ENCODE data around the gene TPI1.

TPI1 gene

GRCh38 chr12:6824901-6825381, 42.4 kb upstream of the TPI1 start:
- ChIA-PET CTCF (interaction anchor here (0.6 to 17.9 kb wide), 31 partner anchors 8 to 274 kb away, joined by 3 to 316 read pairs (median 6); partner anchors contain the start of genes CDCA3, COPS7A, GNB3 and MLF2), POLR2A (interaction anchor here (0.7 to 2.0 kb wide), 2 partner anchors 72 to 74 kb away, joined by 3 to 10 read pairs; partner anchors contain the start of gene MLF2)
- peak overlapping the region; percentile 48 for H3K4me3 ChIP-seq (ENCODE audit: low read depth, low read length)
- DNase-seq (ENCODE audit: low read depth, low spot score): no peak
- TF ChIP-seq CTCF (IDR thresholded peaks at IDR 0.05; ENCODE audit: insufficient read depth, low read length, missing control alignments): no peak

- peak overlapping the region; percentile 48 for H3K4me3 ChIP-seq (ENCODE audit: low read depth, low read length)
- ChIA-PET POLR2A (interaction anchor here (0.7 to 3.7 kb wide), 2 partner anchors 73 to 74 kb away, joined by 3 to 24 read pairs; partner anchors contain the start of gene MLF2), CTCF (interaction anchor here (0.6 to 17.9 kb wide), 38 partner anchors 9 to 275 kb away, joined by 3 to 316 read pairs (median 6); partner anchors contain the start of genes CDCA3, COPS7A, GNB3 and MLF2)
- DNase-seq (ENCODE audit: low read depth, low spot score): peak; percentile 26
- TF ChIP-seq CTCF (IDR thresholded peaks at IDR 0.05; ENCODE audit: insufficient read depth, low read length, missing control alignments): peak; percentile 90
Observed at GRCh38 chr12:6825398-6826124, 41.8 kb upstream of the TPI1 start.

- ChIA-PET CTCF (interaction anchor here (0.6 to 17.9 kb wide), 25 partner anchors 8 to 256 kb away, joined by 3 to 316 read pairs (median 7); partner anchors contain the start of genes CDCA3, COPS7A, GNB3 and MLF2), POLR2A (interaction anchor here (0.6 to 3.7 kb wide), 3 partner anchors 45 to 145 kb away, joined by 3 to 24 read pairs (median 3); partner anchors contain the start of gene MLF2)
- no peak for TF ChIP-seq CTCF (IDR thresholded peaks at IDR 0.05; ENCODE audit: insufficient read depth, low read length, missing control alignments)
- H3K4me3 ChIP-seq (ENCODE audit: low read depth, low read length): no peak overlapping the region
- DNase-seq (ENCODE audit: low read depth, low spot score): no peak
Observed at GRCh38 chr12:6826125-6826733, 41.1 kb upstream of the TPI1 start.

- DNase-seq (ENCODE audit: low read depth, low spot score): no peak
- no peak for TF ChIP-seq CTCF (IDR thresholded peaks at IDR 0.05; ENCODE audit: insufficient read depth, low read length, missing control alignments)
- H3K4me3 ChIP-seq (ENCODE audit: low read depth, low read length): no peak overlapping the region; the same call in 1 of the 2 replicates
- CTCF ChIA-PET: interaction anchor here (0.8 to 17.9 kb wide), 19 partner anchors 8 to 256 kb away, joined by 3 to 316 read pairs (median 19); partner anchors contain the start of genes CDCA3, COPS7A, GNB3 and MLF2
- POLR2A ChIA-PET: interaction anchor here (0.6 to 4.6 kb wide), 8 partner anchors 14 to 145 kb away, joined by 3 to 24 read pairs (median 4); partner anchors contain the start of genes CDCA3, COPS7A, GNB3 and MLF2
Observed at GRCh38 chr12:6826734-6827436, 40.4 kb upstream of the TPI1 start.

- ChIA-PET POLR2A (interaction anchor here (0.7 to 4.6 kb wide), 9 partner anchors 13 to 103 kb away, joined by 3 to 25 read pairs (median 14); partner anchors contain the start of genes CDCA3, COPS7A, GNB3 and MLF2), CTCF (interaction anchor here (1.2 to 17.9 kb wide), 12 partner anchors 7 to 104 kb away, joined by 3 to 316 read pairs (median 44); partner anchors contain the start of genes CDCA3, COPS7A, GNB3 and MLF2)
- TF ChIP-seq CTCF (IDR thresholded peaks at IDR 0.05; ENCODE audit: insufficient read depth, low read length, missing control alignments): no peak
- H3K4me3 ChIP-seq (ENCODE audit: low read depth, low read length): peak overlapping the region; percentile 46
- DNase-seq (ENCODE audit: low read depth, low spot score): no peak
Observed at GRCh38 chr12:6827437-6827911, 39.9 kb upstream of the TPI1 start.
